Mucosa of stomach (tissue), 1 donor: ENCODE data around the gene ANOS1.

ENCODE experiments used
- H3K27me3 ChIP-seq: one replicate; pipeline ENCODE4 v1.7.0; 2013; ENCODE audit warnings: mild to moderate bottlenecking, low read length; ENCODE audit not compliant: control insufficient read depth, insufficient read depth
- H3K36me3 ChIP-seq: one replicate; pipeline ENCODE4 v1.7.0; 2013; ENCODE audit warnings: low read length; ENCODE audit not compliant: control insufficient read depth, insufficient read depth
- H3K4me1 ChIP-seq: one replicate; pipeline ENCODE4 v1.7.0; 2013; ENCODE audit warnings: mild to moderate bottlenecking, low read length; ENCODE audit not compliant: control insufficient read depth, insufficient read depth
- H3K4me3 ChIP-seq: one replicate; pipeline ENCODE4 v1.7.0; 2013; ENCODE audit warnings: low read length
- H3K9ac ChIP-seq: one replicate; pipeline ENCODE4 v1.7.0; 2013; ENCODE audit warnings: mild to moderate bottlenecking, low read length, moderate library complexity
- H3K9me3 ChIP-seq: one replicate; pipeline ENCODE4 v1.7.0; 2013; ENCODE audit warnings: mild to moderate bottlenecking, low read length, moderate library complexity; ENCODE audit not compliant: control insufficient read depth
- donor health status: Pancreatic carcinoma.

The ANOS1 gene

DNA sequence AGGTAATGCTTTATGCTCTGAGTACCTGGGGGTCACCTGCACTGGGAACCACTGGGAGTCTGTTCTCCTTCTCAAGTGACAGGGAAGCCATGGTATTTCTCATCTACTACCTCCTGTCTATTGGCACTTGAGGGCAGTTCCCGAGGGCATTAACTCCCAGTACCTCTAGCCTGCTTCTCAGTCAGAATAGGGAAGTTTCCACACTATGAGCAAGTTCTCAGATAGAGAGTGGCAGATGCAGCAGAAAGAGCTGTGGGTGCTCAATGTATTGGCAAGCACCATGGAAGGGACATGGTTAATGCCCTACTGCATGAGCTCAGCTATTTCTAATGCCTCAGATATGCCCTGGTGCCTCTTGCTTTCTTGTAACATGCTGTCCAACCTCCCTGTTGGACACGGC, 74.1 kb downstream of the ANOS1 start:
- H3K9me3 ChIP-seq, result no peaks in the 10 kb centered on the region
- no peaks in the 10 kb centered on the region for H3K27me3 ChIP-seq
- H3K4me3 ChIP-seq, result no peak overlapping the region
- no peaks in the 10 kb centered on the region for H3K4me1 ChIP-seq
- no peak overlapping the region for H3K9ac ChIP-seq
- no peaks in the 10 kb centered on the region for H3K36me3 ChIP-seq

DNA sequence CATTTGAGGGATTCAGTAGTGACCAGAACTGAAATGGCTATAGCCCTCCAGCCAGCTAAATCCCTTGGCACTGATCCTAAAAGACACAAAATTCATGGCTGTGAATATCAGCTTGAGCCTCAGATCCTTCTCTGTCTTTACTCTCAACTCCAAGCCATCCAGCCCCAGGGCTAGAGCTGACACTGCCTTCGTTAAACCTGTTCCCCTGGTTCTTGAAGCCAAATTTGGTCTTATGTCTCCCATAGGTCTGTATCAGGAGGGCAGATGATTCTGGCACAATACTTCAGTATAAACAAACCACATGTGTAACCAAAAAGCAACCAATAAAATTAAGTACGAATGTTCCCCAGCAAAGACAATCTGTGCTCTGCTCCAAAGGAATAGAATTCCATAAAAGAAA, 78.0 kb downstream of the ANOS1 start:
- Histone ChIP-seq H3K9ac (no peak overlapping the region), H3K4me1 (no peaks in the 10 kb centered on the region), H3K36me3 (no peaks in the 10 kb centered on the region), H3K4me3 (no peak overlapping the region), H3K9me3 (no peaks in the 10 kb centered on the region), H3K27me3 (no peaks in the 10 kb centered on the region)

DNA sequence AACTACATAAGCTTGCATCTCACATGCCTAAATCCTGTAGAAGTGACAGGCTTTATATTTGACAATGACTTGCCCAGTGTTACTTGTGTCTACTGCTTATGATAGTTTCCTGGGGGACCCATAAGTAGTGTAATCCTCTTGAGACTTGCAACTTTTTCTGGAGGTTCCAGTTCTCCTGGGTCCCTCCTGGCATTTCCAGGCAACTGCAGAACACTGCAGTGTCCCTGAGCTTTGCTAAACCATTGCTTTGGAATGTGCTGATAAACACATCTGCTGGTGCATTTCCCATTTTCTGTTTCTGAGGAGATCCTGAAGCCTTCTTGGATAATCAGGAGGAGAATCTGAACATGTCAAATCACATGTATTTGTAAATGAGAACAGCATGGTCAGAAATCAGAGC, 82.0 kb downstream of the ANOS1 start:
- Histone ChIP-seq H3K4me1 (no peaks in the 10 kb centered on the region), H3K36me3 (no peaks in the 10 kb centered on the region), H3K9ac (no peak overlapping the region), H3K27me3 (no peaks in the 10 kb centered on the region), H3K4me3 (no peak overlapping the region), H3K9me3 (no peaks in the 10 kb centered on the region)

DNA sequence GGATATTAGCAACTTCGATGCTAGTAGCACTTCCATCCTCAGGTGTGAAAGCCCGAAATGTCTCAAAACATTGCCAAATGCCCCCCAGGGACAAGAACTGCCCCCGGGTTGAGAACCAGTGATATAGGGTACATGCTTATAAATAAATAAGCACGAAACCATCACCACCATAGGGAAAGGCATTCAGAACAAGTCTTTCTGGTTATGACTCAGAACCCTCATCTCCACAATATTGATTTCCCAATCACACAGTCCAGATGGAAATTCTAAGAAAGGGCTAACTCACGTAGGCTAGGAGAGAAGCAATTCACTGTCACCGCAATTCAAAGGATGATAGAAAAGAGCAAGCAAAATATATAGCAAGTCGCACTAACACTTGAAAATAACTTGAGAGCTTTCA, 84.8 kb downstream of the ANOS1 start:
- no peak overlapping the region for H3K9ac ChIP-seq
- H3K4me3 ChIP-seq, result no peak overlapping the region
- no peaks in the 10 kb centered on the region for H3K27me3 ChIP-seq
- H3K36me3 ChIP-seq, result no peaks in the 10 kb centered on the region
- H3K9me3 ChIP-seq, result no peaks in the 10 kb centered on the region
- no peaks in the 10 kb centered on the region for H3K4me1 ChIP-seq

DNA sequence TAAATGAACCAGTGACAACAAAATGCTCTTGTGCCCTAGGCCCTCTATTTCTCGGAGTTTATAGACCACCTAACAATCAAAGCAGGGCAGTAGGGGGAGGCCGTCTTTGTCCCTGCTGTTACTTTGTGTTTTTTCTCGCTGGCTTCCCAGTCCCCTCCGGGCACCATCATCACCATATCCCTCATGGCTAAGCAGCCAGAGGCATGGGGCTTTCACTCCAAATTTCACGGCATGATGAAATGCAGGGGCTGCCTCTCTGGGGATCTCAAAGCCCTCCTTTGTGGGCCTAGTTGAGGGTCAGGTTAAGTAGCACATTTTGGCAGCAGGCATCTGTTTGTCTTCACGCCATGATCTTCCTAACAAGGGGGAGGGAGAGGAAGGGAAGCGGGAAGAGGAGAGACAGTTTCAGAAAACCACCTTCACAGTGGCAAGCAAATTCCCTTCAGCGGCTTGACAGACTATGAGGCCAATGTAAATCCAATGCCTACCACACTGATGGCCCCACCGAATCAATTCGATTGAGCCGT, 91.9 kb downstream of the ANOS1 start:
- Histone ChIP-seq H3K9ac (no peak overlapping the region), H3K36me3 (no peaks in the 10 kb centered on the region), H3K27me3 (no peaks in the 10 kb centered on the region), H3K4me3 (no peak overlapping the region), H3K4me1 (no peaks in the 10 kb centered on the region), H3K9me3 (no peaks in the 10 kb centered on the region)

DNA sequence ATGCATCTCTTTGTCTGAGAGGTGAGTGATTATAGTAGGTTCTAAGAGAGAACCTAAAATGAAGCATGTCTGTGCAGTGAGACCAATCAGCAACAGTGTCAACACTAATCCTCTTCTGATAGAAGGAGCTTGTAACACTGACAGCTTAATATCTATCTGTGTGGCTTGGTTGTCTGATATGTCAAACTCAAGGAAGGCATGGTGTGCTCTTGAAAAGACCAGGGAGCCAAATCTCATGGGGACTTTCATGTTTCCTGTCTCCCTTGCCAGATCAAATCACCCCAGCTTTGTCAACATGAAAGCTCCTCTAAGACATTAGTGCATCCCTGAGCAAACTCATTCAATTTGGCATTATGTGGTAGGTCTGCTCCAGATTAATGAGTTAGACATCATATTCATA, 95.4 kb downstream of the ANOS1 start:
- Histone ChIP-seq H3K9ac (no peak overlapping the region), H3K4me3 (no peak overlapping the region), H3K9me3 (no peaks in the 10 kb centered on the region), H3K36me3 (no peaks in the 10 kb centered on the region), H3K27me3 (no peaks in the 10 kb centered on the region), H3K4me1 (no peaks in the 10 kb centered on the region)

DNA sequence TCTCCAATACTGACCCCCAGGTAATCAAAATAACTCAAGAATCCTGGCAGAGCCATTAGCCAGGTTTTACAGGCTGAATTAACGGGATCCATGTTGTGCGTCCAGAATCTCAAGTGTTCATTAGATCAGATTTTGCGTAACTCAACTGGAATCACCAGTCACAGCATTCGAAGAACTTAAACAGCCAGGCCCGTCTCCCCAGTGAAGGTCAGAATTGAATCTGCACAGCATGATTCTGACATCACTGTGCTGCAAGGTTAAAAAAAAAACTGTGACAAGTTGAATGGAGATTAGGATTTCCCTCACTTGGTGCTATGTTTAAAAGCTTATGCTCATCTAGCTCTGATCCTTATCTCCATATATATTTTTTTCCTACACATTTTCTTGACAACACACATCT, 96.1 kb downstream of the ANOS1 start:
- H3K9me3 ChIP-seq, result no peaks in the 10 kb centered on the region
- H3K4me3 ChIP-seq, result no peak overlapping the region
- H3K9ac ChIP-seq, result no peak overlapping the region
- no peaks in the 10 kb centered on the region for H3K4me1 ChIP-seq
- H3K36me3 ChIP-seq, result no peaks in the 10 kb centered on the region
- no peaks in the 10 kb centered on the region for H3K27me3 ChIP-seq

DNA sequence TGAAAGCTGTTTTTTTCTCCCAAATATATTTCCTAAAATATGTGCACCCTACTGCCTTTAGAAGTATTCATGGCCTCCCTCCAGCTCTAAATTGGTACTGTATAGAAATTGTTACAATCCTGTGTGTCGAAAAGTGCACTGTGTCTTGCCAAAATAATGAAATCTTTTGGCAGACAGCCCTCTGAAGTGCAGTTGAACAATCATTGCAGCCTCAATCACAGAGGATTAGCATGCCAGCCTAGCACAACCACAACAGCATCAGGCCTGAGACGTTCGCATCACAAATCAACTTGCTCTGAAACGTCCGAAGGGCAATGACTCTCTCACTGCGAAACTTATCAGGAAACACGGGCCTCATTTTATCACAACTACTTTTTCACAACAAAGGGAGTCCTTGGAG, 99.0 kb downstream of the ANOS1 start:
- no peaks in the 10 kb centered on the region for H3K27me3 ChIP-seq
- H3K4me1 ChIP-seq, result no peaks in the 10 kb centered on the region
- H3K9me3 ChIP-seq, result no peaks in the 10 kb centered on the region
- H3K36me3 ChIP-seq, result no peaks in the 10 kb centered on the region
- no peak overlapping the region for H3K4me3 ChIP-seq
- no peak overlapping the region for H3K9ac ChIP-seq

DNA sequence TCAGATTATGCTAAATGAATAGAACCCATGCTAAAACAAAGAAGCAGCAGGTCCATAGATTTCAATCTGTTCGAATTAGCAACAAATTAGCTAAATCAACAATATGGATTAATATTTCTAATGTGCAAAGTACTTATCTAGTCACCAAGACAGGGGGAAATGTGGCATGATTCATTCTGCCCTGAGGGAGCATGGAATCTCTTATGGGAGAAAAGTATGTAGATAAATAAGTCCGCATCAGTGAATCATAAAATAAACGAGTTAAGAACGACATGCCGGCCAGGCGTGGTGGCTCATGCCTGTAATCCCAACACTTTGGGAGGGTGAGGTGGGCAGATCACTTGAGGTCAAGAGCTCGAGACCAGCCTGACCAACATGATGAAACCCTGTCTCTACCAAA, 102.1 kb downstream of the ANOS1 start:
- no peaks in the 10 kb centered on the region for H3K27me3 ChIP-seq
- H3K36me3 ChIP-seq, result no peaks in the 10 kb centered on the region
- H3K4me3 ChIP-seq, result no peak overlapping the region
- no peaks in the 10 kb centered on the region for H3K4me1 ChIP-seq
- H3K9ac ChIP-seq, result no peak overlapping the region
- H3K9me3 ChIP-seq, result no peaks in the 10 kb centered on the region

DNA sequence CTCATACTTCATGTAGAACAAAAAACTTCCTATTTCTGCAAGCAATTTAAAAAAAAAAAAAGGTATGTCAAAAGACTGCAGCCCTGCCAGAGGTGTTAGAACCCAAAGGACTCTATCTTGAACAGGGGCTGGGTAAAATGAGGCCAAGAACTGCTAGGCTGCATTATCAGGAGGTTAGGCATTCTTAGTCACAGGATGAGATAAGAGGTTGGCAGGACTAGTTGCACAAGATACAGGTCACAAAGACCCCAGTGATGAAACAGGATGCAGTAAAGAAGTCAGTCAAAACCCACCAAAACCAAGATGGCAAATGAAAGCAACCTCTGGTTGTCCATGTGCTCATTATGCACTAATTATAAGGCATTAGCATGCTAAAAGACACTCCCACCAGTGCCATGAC, 104.1 kb downstream of the ANOS1 start:
- Histone ChIP-seq H3K27me3 (no peaks in the 10 kb centered on the region), H3K4me3 (no peak overlapping the region), H3K36me3 (no peaks in the 10 kb centered on the region), H3K9ac (no peak overlapping the region), H3K4me1 (no peaks in the 10 kb centered on the region), H3K9me3 (no peaks in the 10 kb centered on the region)

DNA sequence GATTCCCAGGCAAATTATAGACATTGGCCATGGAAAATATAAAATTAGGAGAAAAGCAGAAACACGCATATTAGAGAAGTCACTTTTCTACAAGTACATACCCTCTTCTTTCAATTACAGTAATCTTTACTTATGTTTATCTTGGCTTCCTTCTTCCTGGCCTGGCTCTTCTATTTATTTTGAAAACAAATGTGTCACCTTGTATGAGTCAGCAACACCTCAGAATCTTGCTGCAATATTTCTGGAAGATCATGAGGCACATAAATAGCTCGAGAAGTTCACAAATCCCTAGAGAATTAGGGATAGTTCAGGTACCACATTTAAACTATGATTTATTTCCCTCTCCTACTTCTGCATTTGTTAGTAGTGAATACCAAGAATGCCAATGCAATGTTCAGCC, 124.6 kb downstream of the ANOS1 start:
- H3K4me3 ChIP-seq, result no peak overlapping the region
- H3K9me3 ChIP-seq, result no peaks in the 10 kb centered on the region
- no peaks in the 10 kb centered on the region for H3K4me1 ChIP-seq

DNA sequence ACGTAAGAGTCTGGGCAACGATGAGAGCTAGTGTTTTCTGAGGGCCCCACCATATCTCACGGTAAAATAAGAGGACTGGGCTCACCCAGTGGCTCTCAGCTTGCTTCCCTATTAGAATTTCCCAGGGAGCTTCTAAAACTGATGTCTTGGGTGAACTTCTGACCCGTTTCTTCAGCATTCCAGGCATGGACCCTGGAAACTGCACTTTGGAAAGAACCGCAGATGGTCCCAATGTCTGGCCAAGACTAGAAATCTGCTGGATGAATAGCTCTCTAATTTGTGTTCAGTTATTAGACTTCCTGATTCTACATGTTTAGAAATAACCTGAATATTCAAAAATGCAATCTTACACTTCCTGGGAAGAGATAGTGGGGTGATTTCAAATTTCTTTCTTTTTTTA, 127.8 kb downstream of the ANOS1 start:
- no peaks in the 10 kb centered on the region for H3K36me3 ChIP-seq
- no peaks in the 10 kb centered on the region for H3K27me3 ChIP-seq
- H3K9me3 ChIP-seq, result no peaks in the 10 kb centered on the region
- H3K9ac ChIP-seq, result no peak overlapping the region
- no peaks in the 10 kb centered on the region for H3K4me1 ChIP-seq
- H3K4me3 ChIP-seq, result no peak overlapping the region

More for the DNA sequence above, 124.6 kb downstream of the ANOS1 start:
- no peaks in the 10 kb centered on the region for H3K36me3 ChIP-seq
- no peaks in the 10 kb centered on the region for H3K27me3 ChIP-seq
- no peak overlapping the region for H3K9ac ChIP-seq

DNA sequence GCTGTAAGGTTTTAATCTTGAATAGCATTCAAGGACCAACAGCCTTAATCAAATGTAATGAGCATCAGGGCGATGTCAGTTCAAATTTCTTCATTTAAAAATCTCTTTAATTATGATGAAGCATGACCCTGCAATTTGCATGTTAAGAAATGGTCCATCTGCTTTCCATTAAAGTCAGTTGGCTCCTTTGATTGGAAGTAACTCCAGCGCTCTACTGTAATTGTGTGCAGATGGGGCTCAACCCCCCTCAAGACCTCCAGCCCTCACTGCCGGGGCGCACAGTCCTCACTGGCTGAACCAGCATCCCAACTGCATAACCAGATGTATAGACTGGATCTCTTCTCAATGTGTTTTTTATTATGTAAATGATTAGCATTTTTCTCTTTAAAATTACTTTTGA, 140.4 kb downstream of the ANOS1 start:
- Histone ChIP-seq H3K4me3 (no peak overlapping the region), H3K27me3 (no peaks in the 10 kb centered on the region), H3K9ac (no peak overlapping the region), H3K36me3 (no peaks in the 10 kb centered on the region), H3K9me3 (no peaks in the 10 kb centered on the region), H3K4me1 (no peaks in the 10 kb centered on the region)
